ENCODE measurements around the gene NRP1. TPM values are rescaled to one million over a fixed set of nuclear protein-coding genes. Genes with fewer than 3 reads are reported as not detected.

NRP1 gene
- total RNA-seq, 2 experiments from 2014 or later: 0.06 TPM; not detected in 1

- CTCF ChIA-PET: no interaction called here
- Mint-ChIP-seq H3K4me3 (no peak overlapping the region), H3K36me3 (ENCODE audit: low read depth) (no peaks in the 10 kb centered on the region), H3K27ac (no peak overlapping the region), H3K27me3 (peaks cover 75% of the 10 kb centered on the region), H3K4me1 (ENCODE audit: low read depth) (peaks cover 15% of the 10 kb centered on the region), H3K9me3 (no peaks in the 10 kb centered on the region)
- Histone ChIP-seq H3K27ac (ENCODE audit: low read depth in 1 of 2, low read length in 2 of 2) (no peak overlapping the region), H3K4me3 (ENCODE audit: low read length) (no peak overlapping the region), H3K27me3 (ENCODE audit: control insufficient read depth in 1 of 2, insufficient read depth in 2 of 2, low read length in 2 of 2) (peaks cover 25 to 36% of the 10 kb centered on the region in 2 experiments), H3K36me3 (ENCODE audit: insufficient read depth, low read length) (no peaks in the 10 kb centered on the region), H3K9me3 (ENCODE audit: control insufficient read depth in 1 of 2, insufficient read depth in 1 of 2, low read length in 2 of 2) (peaks cover 0 to 2% of the 10 kb centered on the region in 2 experiments), H3K4me1 (ENCODE audit: insufficient read depth, low read length) (peaks cover 12% of the 10 kb centered on the region)
- DNase-seq (no peak), ATAC-seq (ENCODE audit: poor library complexity) (no peak)
- POLR2A ChIA-PET: no interaction called here
- intact Hi-C loops (cut with DNase I, micrococcal nuclease): no loop called here
- no peak for TF ChIP-seq CTCF (IDR thresholded peaks at IDR 0.05)
Observed at GRCh38 chr10:33329178-33329577, 5.3 kb downstream of the NRP1 start.

GRCh38 chr10:33328253-33328652 is 6.2 kb downstream of the NRP1 start:
- Mint-ChIP-seq H3K27ac (no peak overlapping the region), H3K9me3 (no peaks in the 10 kb centered on the region), H3K27me3 (peaks cover 70% of the 10 kb centered on the region), H3K4me1 (ENCODE audit: low read depth) (peaks cover 8% of the 10 kb centered on the region), H3K36me3 (ENCODE audit: low read depth) (no peaks in the 10 kb centered on the region), H3K4me3 (no peak overlapping the region)
- ATAC-seq (ENCODE audit: poor library complexity) (no peak), DNase-seq (no peak)
- CTCF ChIA-PET: interaction anchor here (0.8 to 1.4 kb wide), 2 partner anchors 10 to 135 kb away, joined by 3 read pairs; no protein-coding TSS in a partner anchor
- no peak overlapping the region for H3K4me3 ChIP-seq (ENCODE audit: low read length)
- no peak for TF ChIP-seq CTCF (IDR thresholded peaks at IDR 0.05)
- intact Hi-C loops (cut with DNase I, micrococcal nuclease): no loop called here
- POLR2A ChIA-PET: no interaction called here
- H3K27me3 ChIP-seq (ENCODE audit: control insufficient read depth in 1 of 2, insufficient read depth in 2 of 2, low read length in 2 of 2): peaks cover 20 to 32% of the 10 kb centered on the region in 2 experiments
- H3K27ac ChIP-seq (ENCODE audit: low read depth in 1 of 2, low read length in 2 of 2): no peak overlapping the region
- peaks cover 5% of the 10 kb centered on the region for H3K4me1 ChIP-seq (ENCODE audit: insufficient read depth, low read length)
- no peaks in the 10 kb centered on the region for H3K9me3 ChIP-seq (ENCODE audit: control insufficient read depth in 1 of 2, insufficient read depth in 1 of 2, low read length in 2 of 2)
- no peaks in the 10 kb centered on the region for H3K36me3 ChIP-seq (ENCODE audit: insufficient read depth, low read length)

GRCh38 chr10:33327751-33328150 is 6.7 kb downstream of the NRP1 start:
- Histone ChIP-seq H3K4me3 (ENCODE audit: low read length) (no peak overlapping the region), H3K36me3 (ENCODE audit: insufficient read depth, low read length) (no peaks in the 10 kb centered on the region), H3K4me1 (ENCODE audit: insufficient read depth, low read length) (peaks cover 5% of the 10 kb centered on the region), H3K27ac (ENCODE audit: low read depth in 1 of 2, low read length in 2 of 2) (no peak overlapping the region), H3K27me3 (ENCODE audit: control insufficient read depth in 1 of 2, insufficient read depth in 2 of 2, low read length in 2 of 2) (peaks cover 15 to 27% of the 10 kb centered on the region in 2 experiments), H3K9me3 (ENCODE audit: control insufficient read depth in 1 of 2, insufficient read depth in 1 of 2, low read length in 2 of 2) (no peaks in the 10 kb centered on the region)
- no peak for TF ChIP-seq CTCF (IDR thresholded peaks at IDR 0.05)
- Mint-ChIP-seq H3K36me3 (ENCODE audit: low read depth) (no peaks in the 10 kb centered on the region), H3K4me3 (no peak overlapping the region), H3K4me1 (ENCODE audit: low read depth) (peaks cover 7% of the 10 kb centered on the region), H3K27ac (no peak overlapping the region), H3K9me3 (no peaks in the 10 kb centered on the region), H3K27me3 (peaks cover 66% of the 10 kb centered on the region)
- DNase-seq (no peak), ATAC-seq (ENCODE audit: poor library complexity) (no peak)
- ChIA-PET POLR2A (no interaction called here), CTCF (interaction anchor here (0.8 to 1.4 kb wide), 2 partner anchors 9 to 135 kb away, joined by 3 read pairs; no protein-coding TSS in a partner anchor)
- intact Hi-C loops (cut with DNase I, micrococcal nuclease): no loop called here
